ENCODE data around the gene NASP.

NASP gene

DNA sequence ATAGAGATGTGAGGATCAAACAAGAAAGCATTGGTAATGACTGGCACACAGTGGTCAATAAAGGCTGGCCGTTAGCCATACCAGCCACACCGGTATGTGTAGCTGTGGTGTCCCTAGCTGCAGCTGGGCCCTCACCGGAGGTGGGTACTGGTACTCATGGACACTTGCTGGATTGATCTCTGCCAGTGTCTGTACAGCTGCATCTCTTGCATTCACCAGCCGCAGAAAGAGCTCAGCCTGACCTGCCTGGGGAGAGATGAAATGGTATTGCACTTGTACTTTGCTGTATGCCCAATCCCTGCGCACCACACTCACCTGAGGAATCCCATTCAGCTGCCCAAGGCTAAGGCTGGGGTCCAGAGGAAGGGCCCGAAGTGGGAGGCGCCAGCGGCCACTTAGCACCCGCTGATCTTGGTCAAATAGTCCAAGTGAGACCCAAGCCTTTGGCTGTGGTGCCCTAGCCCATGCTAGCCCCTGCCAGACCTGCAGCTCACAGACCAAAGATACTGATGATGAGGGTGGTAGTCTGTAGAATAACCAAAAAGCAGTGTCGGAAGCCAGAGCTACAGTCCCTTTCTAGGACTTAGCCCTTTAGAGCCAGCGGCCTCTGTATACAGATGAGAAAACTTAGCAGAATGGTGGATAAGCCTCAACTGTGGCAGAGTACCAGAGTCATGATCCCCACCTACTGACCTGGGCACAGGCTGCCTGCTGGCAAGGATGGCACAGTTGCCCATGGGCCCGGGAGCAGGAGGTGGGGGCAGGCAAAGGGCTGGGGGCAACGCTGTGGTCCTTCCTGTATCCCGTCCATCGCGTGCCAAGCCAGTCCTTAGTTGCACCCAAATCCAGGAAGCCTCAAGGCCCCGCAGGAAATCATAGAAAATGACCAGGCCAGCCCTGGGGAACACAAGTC is 37.0 kb downstream of the NASP start:
- FAIRE-seq = no peak

DNA sequence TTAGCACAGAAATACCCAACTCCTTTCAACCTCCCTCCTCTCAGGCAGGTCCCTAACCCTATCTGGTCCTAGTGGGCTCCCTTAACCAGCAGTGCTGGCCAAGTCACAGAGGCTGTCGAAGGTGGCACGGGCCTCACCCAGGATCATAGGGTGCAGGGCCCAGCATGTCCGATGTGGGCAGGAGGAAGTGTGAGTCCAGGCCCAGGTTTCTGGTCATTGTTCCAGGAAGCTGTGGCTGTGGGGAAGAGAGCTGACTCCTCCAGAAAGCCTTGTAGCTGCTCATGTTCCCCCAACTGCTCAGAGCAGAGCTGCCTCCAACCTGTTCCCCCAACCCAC is 37.6 kb downstream of the NASP start:
- FAIRE-seq = no peak

DNA sequence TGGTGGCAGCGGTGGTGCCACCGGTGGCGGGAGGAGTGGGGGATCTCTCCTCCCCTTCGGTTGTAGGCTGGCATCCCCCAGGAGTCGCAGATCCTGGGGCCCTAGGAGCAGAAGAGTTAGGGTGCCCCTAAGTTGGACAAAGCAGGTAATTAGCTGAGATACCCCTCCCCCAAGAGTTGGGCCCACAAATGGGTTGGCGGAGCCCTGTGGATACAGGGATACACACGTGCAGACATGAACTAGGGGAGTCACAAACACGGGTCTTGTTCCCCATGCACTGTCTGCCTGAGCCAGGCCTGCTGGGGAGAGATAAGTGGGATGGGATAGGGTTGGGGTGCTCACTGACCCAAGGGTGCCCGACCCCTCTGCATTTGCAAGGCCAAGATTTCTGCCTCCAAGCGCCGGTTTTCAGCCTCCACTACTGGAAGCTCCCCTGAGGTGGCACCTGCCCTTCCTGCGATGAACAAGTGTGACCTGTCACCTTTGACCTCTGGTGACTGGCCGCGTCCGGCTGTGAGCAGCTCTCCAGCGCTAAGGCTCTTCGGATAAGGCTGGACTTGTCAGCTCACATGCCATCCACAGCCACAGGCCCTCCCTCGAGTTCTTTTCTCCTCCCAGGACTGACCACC is 38.2 kb downstream of the NASP start:
- no peak for FAIRE-seq

DNA sequence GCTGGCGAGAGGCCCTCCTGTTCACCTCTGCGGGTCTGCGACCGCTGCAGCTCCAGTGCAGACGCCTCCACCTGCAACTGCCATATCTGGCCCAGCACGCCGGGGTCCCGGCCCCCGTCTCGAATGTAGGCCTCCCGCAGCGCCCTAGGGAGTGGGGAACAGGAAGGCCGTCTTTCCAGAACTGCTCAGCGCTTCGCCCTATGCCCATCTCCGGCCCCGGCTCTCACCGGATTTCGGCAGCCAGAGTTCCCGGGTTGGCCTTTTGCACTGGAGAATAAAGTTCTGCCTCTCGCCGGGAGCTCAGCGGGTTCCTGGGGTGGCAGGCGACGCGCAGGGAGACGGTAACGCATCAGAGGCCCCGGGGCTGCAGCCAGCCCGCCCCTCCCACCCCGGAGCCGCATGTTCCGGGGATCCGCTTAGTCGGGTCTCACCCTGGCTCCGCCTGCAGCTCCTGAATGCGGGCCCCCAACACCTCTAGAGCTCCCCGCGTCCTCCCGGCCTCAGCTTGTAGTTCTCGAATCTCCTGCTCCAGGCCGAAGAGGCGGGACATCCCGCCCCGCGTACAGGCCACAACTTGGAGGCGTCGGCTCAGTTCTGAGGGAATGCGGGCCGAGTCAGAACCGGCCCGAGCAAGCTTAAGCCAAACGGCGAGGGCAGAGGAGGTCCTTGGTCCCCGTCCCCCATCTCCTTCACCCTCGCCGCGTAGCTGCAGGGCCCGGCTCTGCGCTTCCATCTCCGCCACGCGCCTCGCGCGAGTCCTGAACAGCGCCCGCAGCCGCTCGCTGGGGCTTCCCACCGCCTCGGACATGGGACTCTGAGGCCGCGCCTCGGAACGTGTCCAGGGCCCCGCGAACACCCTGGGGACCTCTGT is 38.9 kb downstream of the NASP start:
- no peak for FAIRE-seq

DNA sequence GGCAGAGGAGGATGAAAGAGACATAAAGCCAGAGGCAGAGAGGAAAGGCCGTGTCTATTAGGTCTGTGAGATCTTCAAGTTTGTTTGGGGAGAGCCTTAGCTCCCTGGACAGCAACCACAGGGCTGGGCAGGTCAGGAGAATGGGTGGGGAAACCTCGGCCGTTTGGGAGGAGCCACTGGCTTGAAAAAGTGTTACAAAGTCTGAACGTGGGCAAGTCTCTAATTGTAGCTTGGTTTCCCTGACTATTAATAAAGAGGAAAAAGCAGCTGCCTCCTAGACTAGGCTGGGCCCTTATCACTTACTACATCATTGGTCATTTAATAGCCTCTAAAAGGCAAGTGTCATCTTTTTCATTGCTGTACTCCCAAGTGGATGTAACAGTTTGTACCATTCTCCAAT is 40.1 kb downstream of the NASP start, which contains the start of gene CCDC17:
CCDC17 (minus strand) TSS at position 83 of the 400 bp plus-strand sequence. CDS start 145 bp downstream, outside the sequence.
- FAIRE-seq = no peak

DNA sequence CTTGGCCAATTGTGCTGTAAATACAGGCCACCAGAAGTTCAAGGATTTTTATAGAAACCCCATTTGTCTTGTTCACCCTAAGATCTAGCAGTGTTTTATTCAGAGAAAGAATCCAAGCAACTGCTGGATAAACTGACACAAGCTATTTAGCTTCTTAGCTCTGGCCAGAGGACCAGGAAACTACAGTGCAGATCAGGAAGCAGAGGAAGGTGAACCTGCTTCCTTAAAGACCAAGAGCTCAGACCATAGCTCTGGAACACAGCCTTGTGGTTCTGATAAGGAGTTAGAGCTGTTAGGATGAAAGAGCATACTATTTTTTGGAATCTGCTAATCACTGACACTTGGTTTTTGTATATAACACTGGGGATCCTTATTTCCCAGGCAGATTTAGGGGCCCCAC is 45.2 kb downstream of the NASP start:
- FAIRE-seq = no peak

DNA sequence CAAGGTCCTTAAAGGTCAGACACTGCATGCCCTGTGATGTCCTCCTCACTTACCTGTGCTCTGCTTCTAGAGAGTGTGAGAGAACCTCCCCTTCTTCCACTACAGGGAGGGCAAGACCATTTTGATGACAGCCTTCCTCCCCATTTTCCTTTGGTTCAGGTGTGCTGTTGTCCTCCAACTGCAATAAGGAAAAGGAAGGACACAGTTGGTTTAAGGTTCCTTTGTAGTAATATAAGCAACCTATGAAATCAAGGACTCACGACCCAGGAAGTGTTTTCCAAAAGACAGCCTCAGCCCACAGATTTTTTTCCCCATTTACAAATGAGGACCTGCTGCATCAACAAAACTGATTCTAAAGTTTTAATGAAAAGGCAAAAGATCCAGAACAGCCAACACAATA is 46.6 kb downstream of the NASP start:
- no peak for FAIRE-seq

DNA sequence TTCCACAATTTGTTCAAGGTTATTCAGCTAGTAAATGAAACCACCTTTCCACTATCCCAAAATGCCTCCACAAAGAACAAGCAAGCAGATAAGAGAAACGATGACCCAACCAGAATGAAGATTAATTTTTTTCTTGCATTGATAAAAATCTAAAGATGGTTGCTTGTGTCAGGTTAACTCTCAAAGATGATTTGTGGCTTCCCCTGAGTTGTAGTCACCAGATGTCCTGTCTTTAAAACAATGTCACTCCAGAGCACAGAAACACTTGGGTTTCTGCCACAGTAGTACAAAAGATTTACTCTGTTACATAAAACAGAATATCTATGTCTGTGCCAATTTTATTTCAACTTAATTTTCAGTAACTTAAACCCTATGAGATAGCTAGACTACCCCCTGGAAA is 51.4 kb downstream of the NASP start:
- FAIRE-seq = no peak

DNA sequence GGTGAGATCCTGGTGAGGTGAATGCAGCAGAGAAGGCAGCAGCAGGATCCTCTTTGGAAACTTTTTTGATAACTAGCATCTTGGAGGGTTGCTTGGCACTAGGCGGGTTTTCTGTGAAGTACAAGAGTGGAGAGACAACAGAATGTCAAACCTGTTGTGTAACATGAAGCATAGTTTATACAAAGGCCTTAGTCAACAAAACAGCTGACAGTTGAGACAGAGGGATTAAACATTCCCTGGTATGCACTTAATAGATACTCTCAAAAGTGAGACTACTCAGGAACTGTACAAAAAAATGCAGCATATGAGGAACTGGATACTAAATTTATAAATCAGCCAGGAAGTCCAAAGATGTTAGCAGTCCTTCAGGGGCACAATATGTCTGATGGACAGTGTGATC is 56.5 kb downstream of the NASP start:
- no peak for FAIRE-seq

DNA sequence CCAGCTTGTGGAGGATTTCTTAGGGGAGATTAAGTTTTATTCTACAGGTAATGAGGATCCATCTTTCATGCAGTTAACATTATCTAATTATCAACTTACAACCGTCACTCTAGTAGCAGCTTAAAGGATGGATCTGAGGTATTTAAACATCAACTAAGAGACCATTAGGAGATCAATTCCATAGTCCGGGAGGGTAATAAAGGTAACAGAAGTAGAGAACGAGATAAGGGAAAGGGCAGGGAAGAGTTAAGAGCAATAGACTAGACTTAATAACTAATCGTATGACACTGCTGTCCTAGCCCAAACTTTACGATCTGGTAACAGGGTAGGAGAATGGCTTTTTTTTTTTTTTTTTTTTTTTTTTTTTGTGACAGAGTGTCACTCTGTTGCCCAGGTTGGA is 59.5 kb downstream of the NASP start:
- FAIRE-seq = no peak

DNA sequence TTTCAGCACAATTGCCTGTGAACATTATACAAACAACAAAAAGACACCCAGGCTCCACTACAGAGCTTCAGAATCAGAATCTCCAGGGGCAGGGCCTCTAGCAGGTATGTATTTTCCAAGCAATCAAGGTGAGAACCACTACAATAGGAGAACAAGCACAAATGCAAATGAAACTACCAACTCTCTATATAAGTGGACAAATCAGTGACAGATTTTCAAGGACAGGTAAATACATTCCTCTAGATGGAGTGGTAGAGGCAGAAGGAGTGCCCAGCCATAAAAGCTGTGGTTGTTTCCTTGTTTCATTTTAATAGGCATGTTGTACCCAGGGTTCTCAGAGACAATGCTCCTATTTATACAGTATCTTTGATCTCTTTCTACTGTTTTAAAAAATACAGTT is 60.1 kb downstream of the NASP start:
- FAIRE-seq = no peak

DNA sequence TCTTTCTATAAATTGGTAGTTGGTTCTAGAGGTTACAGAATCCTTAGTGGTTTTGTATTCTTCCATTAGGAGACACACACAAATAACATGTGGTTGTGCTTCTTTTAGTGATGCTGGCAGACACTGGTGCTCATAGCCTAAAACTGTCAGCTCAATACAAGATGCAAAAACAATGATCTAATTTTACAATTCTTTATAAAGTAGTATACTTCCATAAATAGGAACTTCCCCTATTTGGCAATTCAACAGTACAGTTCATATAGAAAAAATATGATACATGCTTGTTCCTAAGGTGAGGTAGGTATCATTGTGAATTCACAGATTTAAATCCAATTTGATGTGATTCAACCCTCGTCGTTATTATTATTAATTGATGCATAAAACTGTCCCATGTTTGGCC is 60.8 kb downstream of the NASP start:
- FAIRE-seq = no peak

DNA sequence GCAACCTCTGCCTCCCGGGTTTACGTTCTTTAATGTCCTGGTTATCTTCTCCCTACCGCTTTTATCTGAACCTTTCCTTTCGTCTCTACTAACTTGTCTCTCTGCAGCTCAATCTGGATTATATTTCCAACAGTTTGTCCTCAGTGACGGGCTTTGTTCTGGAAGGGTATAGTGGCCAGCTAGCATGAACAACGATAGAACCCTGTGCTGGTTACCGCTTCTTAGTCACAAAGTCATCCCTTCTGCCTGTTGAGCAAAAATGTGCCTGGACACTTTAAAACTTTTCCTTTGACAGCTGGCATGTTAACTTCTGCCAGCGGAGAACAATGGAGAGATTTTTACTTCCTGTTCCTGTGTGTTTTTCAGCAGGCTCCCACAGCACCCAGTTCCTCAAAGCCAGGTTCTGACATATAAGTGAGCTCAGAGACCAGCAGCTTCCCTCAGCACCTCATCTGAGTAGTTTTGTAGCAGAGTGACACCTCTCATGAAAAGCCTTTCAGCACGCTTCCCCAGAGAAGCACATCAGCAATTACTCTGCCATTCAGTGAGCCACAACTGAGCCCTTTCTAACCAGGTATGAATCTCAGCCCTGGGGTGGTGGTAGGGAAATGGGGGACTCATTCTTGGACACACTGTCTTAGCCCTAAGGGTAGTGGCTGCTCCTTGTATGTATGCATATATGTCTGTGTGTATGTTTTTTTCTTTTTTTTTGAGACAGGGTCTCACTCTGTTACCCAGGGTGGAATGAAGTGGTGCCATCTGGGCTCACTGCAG is 63.6 kb downstream of the NASP start:
- no peak for FAIRE-seq

DNA sequence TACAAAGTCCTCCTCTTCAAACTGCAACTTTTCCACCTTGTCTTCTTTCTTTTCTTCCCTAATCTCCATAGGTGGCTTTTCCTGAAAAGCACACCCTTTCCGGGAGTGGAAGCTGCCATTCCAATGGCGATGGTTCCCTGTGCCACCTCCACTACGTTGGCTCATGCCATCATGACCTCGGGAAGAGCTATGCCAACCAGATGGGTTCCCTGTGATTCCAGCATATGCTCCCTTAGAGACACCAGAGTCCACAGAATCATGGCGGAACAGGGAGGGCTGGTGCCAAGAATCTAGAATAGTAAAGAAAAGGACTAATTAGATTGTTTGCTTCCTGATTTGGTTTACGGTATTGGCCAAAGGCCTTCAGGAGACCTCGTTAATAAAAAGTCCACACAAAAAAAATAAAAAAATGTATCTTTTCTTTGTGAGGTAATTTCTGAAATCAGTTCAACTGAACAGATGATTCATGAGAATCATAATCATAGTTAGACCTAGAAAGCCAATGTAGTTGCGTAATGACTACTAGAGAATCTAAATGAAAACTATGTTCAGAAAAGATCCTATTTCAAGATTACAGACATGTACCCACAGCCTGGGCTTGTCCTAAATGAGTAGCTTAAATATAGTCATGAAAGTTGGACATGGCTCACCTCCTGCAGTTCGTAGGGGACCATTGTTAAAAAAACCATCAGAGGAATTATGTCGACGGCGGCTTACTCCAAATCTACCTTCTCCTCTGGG is 70.9 kb downstream of the NASP start:
- FAIRE-seq = no peak

DNA sequence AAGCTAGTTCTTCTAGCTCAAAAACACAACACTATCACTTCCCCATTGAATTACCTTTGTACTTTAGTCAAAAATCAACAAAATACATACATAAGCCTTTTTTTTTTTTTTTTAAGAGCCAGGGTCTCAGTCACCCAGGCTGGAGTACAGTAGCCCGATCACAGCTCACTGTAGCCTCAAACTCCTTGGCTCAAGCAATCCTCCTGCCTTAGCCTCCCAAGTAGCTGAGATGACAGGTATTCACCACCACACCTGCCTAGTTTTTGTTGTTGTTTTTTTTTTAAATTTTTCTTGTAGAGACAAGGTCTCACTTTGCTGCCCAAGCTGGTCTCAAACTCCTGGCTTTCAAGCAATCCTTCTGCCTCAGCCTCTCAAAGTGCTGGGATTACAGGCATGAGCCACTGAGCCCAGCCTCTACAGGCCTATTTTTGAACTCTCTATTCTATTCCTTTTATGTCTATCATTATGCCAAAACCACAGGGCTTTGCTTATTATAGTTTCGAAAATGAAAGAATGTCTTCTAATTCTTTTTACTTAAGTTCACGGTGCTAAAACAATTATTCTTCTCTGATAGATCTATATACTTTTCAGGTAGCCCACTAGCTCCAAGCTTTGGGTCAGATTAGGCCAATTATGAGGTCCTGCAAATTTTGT is 72.9 kb downstream of the NASP start:
- no peak for FAIRE-seq

DNA sequence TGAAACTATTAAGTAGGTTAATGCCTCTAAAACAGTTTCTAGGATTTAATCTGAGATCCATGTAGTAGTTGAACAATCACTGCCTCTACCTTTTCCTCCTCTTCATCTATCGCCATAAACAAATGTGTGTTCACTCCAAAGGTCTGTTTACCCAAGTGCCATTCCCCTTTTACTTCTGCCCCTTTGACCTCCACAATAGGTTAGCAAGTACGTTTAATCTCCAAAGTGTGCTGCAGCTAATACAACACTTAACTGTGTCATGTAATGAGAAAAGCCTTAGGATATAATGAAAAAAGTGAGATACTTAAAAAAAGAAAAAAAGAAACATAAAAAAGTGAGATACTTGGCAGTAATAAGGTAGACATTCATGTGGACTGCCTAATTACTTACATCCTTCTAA is 74.3 kb downstream of the NASP start:
- FAIRE-seq = no peak

DNA sequence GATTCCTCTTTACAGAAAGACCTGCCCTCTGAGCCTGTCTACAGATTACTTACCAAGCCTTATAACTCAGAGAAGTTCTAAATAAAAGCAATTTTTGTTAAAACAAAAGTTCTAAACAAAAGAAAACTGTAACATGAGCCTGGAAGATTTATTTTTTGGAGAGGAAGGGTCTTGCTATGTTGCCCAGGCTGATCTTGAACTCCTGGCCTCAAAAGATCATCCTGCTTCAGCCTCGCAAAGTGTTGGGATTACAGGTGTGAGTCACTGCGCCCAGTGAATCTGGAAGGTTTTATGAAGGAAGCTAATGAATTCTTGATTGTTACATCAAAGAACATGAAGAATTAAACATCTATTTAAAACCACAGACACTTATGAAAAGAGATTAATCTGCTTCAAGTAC is 75.4 kb downstream of the NASP start:
- FAIRE-seq = no peak

DNA sequence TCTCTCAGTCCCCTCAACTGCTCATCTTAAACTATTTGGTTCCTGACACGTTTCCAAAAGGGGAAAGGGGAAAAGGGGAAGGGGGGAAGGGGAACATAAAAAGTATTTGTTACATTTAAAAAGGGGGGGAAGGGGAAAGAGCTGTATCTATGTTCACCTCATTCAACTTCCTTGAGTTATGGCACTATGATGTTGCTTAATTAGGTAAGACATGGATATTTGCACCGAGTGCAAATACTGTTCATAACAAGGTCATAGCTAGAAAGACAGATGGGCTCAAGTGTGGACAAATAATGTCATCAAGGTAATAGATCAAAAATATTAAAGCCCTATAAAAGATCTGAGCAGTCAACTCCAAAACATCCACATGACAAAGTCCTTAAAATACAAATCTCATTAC is 76.5 kb downstream of the NASP start:
- no peak for FAIRE-seq

DNA sequence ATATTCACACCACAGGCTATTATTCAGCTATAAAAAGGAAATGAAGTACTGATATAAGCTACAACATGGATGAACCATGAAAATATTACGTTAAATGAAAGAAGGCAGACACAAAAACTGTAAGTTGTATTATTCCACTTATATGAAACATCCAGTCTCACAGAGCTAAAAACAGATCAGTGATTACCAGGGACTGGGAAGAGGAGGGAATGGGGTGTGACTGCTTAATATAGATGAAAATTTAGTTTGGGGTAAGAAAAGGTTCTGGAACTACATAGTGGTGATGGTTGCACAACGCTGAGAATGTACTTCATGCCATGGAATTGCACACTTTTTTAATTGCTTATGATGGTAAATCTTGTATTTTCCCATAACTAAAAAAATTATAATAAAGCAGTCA is 83.0 kb downstream of the NASP start:
- no peak for FAIRE-seq

DNA sequence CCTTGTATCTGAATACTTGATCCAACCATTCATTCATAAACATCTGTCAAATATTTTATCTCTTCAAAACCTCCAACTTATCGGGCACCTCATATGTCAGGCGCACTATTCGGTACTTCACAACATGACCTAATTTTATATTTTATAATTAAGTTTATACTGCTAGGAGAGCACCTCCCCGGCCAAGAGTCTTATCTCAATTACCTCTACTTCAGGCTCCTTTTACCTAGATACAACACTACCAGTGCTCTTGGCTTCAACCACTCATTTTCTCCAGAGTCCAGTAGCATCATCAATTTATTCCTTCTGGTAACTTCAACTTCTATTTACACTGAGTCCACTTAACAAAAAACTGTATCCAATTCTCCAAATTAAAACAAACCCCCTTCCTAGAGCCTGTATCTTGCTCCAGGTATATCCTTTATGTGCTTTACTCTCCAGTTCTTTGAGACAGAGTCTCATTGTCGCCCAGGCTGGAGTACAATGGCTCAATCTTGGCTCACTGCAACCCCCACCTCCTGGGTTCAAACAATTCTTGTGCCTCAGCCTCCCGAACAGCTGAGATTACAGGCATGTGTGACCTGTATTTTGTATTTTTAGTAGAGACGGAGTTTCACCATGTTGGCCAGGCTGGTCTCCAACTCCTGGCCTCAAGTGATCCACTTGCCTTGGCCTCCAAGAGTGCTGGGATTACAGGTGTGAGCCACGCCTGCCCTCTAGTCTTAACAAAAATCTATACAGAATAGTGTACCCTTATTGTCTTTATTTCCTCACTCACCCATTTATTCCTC is 83.7 kb downstream of the NASP start:
- FAIRE-seq = no peak

Data from endometrium (tissue), 2 donors.